ENCODE measurements around the gene MBNL1.
"Not testable (repeated sequence)": the region's sequence is repeated elsewhere in the genome, so short reads cannot be mapped to it uniquely, and the experiment has no call there.

The MBNL1 gene

GRCh38 chr3:152400887-152401286 lies 132.2 kb downstream of the MBNL1 start:
- DNase-seq (ENCODE audit: low read depth in 3 of 3): no peak

GRCh38 chr3:152402695-152403451 lies 134.1 kb downstream of the MBNL1 start:
- DNase-seq (ENCODE audit: low read depth in 3 of 3): no peak

DNA sequence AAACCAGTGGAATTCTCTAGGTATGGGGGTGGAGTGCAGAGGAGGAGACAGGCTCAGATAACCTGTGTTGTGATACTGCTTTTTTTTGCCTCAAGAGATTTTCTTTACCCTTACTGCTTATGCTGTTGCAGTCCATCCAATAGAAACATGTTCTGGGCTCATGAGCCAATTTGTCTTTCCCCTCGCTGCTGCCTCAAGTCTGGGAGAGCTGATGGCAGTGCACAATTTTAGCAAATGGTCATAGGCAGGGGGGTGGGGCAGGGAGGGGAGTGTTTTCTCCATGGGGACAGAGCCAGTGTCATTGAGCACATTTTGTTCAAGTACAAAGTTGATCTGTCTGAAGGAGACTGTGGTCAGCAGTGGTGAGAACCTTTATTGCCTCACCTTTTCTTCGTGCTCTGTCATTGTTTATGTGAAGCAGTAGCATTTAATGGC lies 134.9 kb downstream of the MBNL1 start:
- no peak for DNase-seq (ENCODE audit: low read depth in 3 of 3)

- DNase-seq (ENCODE audit: low read depth in 3 of 3): no peak
Observed at GRCh38 chr3:152404976-152405375, 136.2 kb downstream of the MBNL1 start.

GRCh38 chr3:152405915-152406802 lies 137.4 kb downstream of the MBNL1 start:
- no peak for DNase-seq (ENCODE audit: low read depth in 3 of 3)

DNA sequence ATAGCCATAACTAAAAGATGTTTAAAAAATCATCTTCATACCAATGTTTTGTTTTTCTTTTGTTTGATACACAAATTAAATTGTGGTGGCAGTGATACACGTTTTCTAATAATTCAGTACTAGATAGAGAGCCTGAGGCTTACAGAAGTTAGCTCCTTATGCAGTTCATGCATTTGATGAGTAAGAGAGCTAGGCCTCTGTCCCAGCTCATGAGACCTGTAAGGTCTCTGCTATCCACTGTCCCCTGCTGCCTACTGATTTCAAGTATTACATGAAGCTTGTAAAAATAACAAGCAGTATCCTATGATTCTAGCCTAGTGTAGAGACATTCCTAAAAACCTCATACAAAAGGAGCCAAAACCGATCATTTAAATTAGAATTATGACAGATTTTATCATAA lies 144.5 kb downstream of the MBNL1 start:
- DNase-seq (ENCODE audit: low read depth in 3 of 3): no peak

DNA sequence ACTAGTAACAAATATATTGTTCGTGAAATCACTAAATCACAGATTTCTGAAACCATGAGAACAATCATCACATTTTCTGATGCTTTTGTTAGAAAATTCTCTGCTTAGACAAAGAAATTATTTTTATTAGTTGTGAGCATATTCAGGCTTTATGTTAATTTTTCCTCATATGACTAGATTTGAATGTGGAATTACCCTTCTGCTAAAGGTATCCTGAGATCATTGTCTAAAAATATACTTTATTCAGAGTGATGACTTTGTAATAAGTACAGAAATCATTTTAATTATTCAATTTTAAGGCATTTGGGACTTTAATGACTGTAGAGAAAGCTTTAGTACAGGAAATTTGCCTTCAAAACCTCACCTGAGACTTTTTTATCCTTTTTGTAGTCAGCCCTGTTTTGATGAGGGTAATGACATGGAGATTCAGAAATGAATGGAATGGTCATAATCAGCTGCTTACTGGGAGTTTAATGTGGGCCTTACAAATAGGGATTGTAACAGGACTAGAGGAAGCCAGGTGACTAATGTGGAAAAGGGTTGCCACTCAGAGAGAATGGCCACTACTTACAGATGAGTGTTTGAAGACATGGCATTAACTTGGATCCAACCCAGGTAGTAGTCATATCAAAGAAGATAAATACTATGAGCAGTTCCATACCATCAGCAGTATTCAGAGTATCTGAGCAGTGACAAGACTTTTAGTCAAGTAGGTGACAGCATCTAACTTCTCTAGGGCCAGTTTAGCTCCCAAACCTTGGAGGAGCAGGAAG lies 148.3 kb downstream of the MBNL1 start:
- DNase-seq (ENCODE audit: low read depth in 3 of 3): no peak

DNA sequence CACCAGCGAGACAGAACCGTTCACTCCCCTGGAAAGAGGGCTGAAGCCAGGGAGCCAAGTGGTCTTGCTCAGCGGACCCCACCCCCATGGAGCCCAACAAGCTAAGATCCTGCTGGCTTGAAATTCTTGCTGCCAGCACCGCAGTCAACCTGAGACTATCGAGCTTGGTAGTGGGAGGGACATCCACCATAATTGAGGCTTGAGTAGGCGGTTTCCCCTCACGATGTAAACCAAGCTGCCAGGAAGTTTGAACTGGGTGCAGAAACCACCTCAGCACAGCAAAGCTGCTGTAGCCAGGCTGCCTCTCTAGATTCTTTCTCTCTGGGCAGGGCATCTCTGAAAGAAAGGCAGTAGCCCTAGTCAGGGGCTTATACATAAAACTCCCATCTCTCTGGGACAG lies 151.0 kb downstream of the MBNL1 start:
- DNase-seq (ENCODE audit: low read depth in 3 of 3): no peak

- DNase-seq (ENCODE audit: low read depth in 3 of 3): no peak
Observed at GRCh38 chr3:152421162-152421561, 152.4 kb downstream of the MBNL1 start.

DNA sequence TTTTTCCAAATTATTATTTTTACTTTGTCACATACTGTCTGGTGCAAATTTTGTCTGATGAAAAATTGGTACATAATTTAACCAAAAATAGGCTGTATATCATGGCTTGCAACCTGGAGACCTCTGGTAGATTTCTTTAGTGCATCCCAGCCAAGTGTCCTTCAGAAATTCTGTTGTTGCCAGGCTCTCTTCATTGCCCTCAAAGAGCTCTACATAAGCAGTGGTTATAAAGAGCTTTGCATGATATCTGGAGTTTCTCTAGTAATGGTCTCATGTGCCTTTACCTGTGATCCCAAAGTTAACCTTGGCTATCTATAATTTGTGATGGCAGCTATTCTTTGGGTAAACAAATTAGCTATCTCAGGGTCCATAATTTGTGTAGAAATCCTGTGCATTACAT lies 157.7 kb downstream of the MBNL1 start:
- no peak for DNase-seq (ENCODE audit: low read depth in 3 of 3)

DNA sequence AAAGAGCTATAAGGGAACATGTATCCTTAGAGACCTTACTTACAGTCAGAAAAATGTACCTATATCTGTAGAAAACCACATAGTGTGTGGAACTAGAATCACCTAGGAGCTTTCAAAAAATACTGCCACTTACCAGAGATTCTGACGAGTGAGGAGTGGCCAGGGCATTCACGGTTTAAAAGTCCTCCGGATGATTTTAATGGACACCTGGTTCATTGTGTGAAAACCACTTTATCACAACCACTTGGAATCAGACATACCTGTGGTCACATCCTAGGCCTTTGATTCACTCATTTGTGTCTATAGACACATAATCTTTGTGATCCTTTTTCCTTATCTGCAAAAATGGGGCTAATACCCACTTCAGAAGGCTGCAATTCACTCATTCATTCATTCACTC lies 159.8 kb downstream of the MBNL1 start:
- DNase-seq (ENCODE audit: low read depth in 3 of 3): no peak

DNA sequence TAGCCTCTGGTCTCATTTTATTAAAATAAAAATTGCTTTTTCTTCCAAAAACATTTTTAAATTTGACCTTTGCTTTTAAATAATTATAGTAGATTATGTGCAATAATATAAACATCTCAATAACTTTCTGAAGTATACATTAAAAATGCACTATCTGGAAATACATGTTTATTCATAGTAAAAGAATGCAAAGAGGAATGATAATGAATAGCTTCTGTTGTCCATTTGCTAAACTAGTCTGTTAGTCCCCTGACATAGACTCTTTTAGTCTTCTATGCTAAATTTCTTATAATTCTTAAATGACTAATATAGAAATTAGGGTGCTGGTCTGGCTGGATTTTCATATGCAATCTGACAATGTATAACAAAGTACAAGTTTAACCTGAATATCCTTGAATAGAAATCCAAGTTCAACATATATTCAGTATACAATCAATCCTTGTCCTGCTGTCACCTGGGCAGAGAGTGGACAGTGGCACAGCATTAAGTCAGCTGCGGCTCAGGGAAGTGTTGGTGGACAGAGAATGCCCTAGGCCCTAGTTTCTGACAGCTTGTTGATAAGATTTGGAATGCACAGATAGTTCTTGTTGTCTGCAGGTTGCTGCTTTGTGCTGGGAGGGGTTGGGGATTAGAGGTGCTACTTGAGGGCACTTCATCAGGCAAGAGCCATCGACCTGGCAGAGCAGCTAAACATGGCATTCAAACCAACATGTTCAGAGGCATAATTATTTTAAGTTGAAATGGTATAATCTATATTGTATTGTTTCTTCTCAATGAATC lies 161.7 kb downstream of the MBNL1 start:
- DNase-seq (ENCODE audit: low read depth in 3 of 3): no peak

GRCh38 chr3:152434142-152434541 lies 165.4 kb downstream of the MBNL1 start:
- no peak for DNase-seq (ENCODE audit: low read depth in 3 of 3)

DNA sequence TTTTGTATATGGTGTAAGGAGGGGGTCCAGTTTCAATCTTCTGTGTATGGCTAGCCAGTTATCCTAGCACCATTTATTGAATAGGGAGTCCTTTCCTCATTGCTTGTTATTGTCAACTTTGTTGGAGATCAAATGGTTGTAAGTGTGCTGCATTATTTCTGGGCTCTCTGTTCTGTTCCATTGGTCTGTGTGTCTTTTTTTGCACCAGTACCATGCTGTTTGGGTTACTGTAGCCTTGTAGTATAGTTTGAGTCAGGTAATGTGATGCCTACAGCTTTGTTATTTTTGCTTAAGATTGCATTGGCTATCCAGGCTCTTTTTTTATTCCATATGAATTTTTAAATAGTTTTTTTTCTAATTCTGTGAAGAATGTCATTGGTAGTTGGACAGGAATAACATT lies 166.5 kb downstream of the MBNL1 start:
- DNase-seq (ENCODE audit: low read depth in 3 of 3): not testable (repeated sequence)

DNA sequence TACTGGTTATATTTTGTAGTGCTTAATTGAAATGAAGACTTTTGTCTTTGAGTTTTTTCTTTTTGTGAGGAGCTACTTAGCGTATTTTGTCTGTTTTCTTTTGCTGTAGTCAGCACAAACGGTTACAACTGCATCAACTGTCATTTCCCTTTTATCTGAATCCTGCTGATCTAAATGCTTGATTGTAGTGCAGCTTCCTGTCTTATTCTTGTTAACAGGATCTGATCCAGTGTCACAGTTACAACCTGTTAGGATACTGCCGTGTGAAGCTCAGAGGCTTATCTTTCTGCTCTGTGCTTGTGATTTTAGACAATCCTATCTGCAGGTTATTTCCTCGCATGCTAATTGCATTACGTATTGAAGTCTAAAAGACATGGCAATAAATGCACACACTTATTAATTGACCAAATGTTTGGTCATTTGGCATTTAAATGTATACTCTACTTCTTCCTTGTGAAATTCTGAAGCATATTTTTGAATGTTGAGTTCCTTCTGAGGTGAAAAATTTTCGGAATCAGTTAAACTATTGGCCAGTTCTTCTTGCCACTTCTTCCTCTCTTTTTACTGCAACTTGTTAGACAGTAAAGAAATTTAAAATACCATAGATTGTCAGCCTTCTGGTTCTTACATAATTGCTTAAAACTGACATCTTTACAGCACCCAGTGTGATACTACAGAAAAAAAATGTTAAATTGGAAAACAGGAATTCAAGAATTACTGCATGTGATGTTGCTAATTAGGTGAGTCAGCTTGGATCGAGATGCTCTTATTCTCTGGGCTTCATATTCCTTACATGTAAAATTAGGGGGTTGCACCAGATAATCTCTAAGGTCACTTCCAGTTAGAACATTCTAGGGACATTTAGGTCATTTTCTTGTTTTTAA lies 168.2 kb downstream of the MBNL1 start:
- DNase-seq (ENCODE audit: low read depth in 3 of 3): no peak

GRCh38 chr3:152438181-152438580 lies 169.5 kb downstream of the MBNL1 start:
- DNase-seq (ENCODE audit: low read depth in 3 of 3): no peak

DNA sequence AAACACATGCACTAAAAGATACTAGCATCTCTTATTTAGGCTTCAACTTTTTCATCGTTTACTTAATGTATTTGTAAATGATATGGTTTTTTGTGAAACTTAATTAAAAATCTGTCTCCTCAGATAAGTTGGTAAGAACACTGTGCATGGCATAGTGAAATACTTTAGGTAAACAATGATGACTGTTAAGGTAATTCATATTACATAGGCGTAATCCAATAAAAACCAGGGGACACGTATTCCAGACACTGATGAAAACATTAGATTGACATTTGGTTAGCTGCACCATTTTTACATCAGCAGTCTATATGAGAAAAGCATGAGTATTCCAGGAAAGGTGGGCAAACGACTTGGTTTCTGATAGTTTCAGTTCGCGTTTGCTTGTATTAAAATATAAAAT lies 170.0 kb downstream of the MBNL1 start:
- no peak for DNase-seq (ENCODE audit: low read depth in 3 of 3)

DNA sequence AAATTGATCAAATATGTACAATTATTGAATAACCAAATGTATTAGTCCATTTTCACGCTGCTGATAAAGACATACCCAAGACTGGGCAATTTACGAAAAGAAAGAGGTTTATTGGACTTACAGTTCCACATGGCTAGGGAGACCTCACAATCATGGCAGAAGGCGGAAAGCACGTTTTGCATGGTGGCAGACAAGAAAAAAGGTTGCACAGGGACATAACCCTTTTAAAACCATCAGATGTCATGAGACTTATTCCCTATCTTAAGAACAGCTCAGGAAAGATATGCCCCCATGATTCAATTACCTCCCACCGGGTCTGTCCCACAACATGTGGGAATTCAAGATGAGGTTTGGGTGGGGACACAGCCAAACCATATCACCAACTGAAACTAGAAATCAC lies 171.5 kb downstream of the MBNL1 start:
- DNase-seq (ENCODE audit: low read depth in 3 of 3): not testable (repeated sequence)

- no peak for DNase-seq (ENCODE audit: low read depth in 3 of 3)
Observed at GRCh38 chr3:152443212-152444023, 174.7 kb downstream of the MBNL1 start.
